Aorta (tissue), 5 donors: ENCODE results near the gene MBD1. TPM values are rescaled to one million over a fixed set of nuclear protein-coding genes. Genes with fewer than 3 reads are reported as not detected.

Experiments used
- ATAC-seq: fragments of 200-7000 bp; cut with Tn5 transposase; one replicate; pipeline ENCODE4 v1.9.1; 2022; ENCODE audit warnings: moderate library complexity; ENCODE audit not compliant: low FRiP score
- DNase-seq, 2 donors: peaks; one replicate each; pipeline ENCODE4 v3.0.0-alpha.2; 2020
- H3K27ac ChIP-seq, 2 donors: one replicate each; pipeline ENCODE4 v1.5.1; 2013; ENCODE audit warnings: low read length in 2 of 2, mild to moderate bottlenecking in 2 of 2, moderate library complexity in 2 of 2, control low read depth in 1 of 2, inconsistent platforms in 1 of 2, low read depth in 1 of 2
- H3K27me3 ChIP-seq, 2 donors: one replicate each; pipeline ENCODE4 v1.6.1; 2013; ENCODE audit warnings: control low read depth in 1 of 2, low read length in 1 of 2, mild to moderate bottlenecking in 1 of 2, moderate library complexity in 1 of 2; ENCODE audit not compliant: insufficient read depth in 2 of 2, control insufficient read depth in 1 of 2
- H3K36me3 ChIP-seq, 2 donors: one replicate each; pipeline ENCODE4 v1.6.1; 2013; ENCODE audit warnings: control low read depth in 1 of 2, low read length in 1 of 2, mild to moderate bottlenecking in 1 of 2; ENCODE audit not compliant: insufficient read depth in 2 of 2, control insufficient read depth in 1 of 2
- H3K4me1 ChIP-seq, 2 donors: one replicate each; pipeline ENCODE4 v1.6.1; 2013; ENCODE audit warnings: low read length in 2 of 2, control low read depth in 1 of 2, mild to moderate bottlenecking in 1 of 2, moderate library complexity in 1 of 2; ENCODE audit not compliant: insufficient read depth in 2 of 2, control insufficient read depth in 1 of 2
- H3K4me3 ChIP-seq, 2 donors: one replicate each; pipeline ENCODE4 v1.5.1; 2013; ENCODE audit warnings: low read length in 2 of 2, control low read depth in 1 of 2, mild to moderate bottlenecking in 1 of 2
- H3K9me3 ChIP-seq: one replicate; pipeline ENCODE4 v1.6.1; 2013; ENCODE audit warnings: mild to moderate bottlenecking, low read length; ENCODE audit not compliant: control insufficient read depth
- WGBS, 2 donors: extraction: QIAGEN DNeasy Blood & Tissue Kit; methylation state at CpG; one replicate each; pipeline ENCODE4 v1.1.7; 2013; 5-methylcytosine and 5-hydroxymethylcytosine counted together
- intact Hi-C, 2 donors: fragments of 100-400 bp; cut with DNase I; formaldehyde crosslinking; loops; one replicate each; pipeline versions ENCODE4 v1.14.2 to v1.15.0; 2022
- polyA plus RNA-seq, 2 donors: library from polyadenylated mRNA; stranded (reverse); fragments of 200-250 nt; gene quantifications; one replicate each; pipeline ENCODE4 v1.2.3, GENCODE V29; 2013
- total RNA-seq, 2 donors: library from RNA; stranded (reverse); fragmentation: NEBNext Ultra II Directional; extraction: Animal tissue kit (Norgen Biotek cat#: 25700); gene quantifications; one replicate each; pipeline ENCODE4 v1.2.1, GENCODE V29; 2021
- donor health status: healthy with polysubstance abuse.
- donor health status: Bipolar disorder and iron deficiency.
- donor health status: DM: no; HTN: no; CAD: no.
- donor health status: DM: no; HTN: no; CAD: no.
- donor health status: DM: yes; HTN: yes; CAD: no.

MBD1 gene
- total and polyA plus RNA-seq, 4 donors: 24.4 to 76.6 (median 60.2) TPM

- Histone ChIP-seq H3K36me3 (peaks cover 0 to 4% of the 10 kb centered on the region in 2 donors), H3K27ac (peak overlapping the region in 1 of 2 donors; percentile 77), H3K9me3 (no peaks in the 10 kb centered on the region), H3K4me3 (peak overlapping the region; percentile 57 to 78), H3K4me1 (no peaks in the 10 kb centered on the region), H3K27me3 (no peaks in the 10 kb centered on the region)
- intact Hi-C loops: loop anchor here (10.0 kb wide), 4 partner anchors 88 to 908 kb away; partner anchors contain the start of genes SKA1 (in 2 of the 2), ACAA2 (in 1 of the 2), MEX3C (in 1 of the 2) and RPL17 (in 1 of the 2)
- peak; percentile 5 for ATAC-seq
- DNase-seq: peak in 1 of 2 donors; percentile 66
- 0 to 1% methylated on average over 27 of the region's 27 CpGs for WGBS, 2 donors
Observed at GRCh38 chr18:50287028-50287440, 5.7 kb upstream of the MBD1 start.

- intact Hi-C loops: loop anchor here (10.0 kb wide), 4 partner anchors 88 to 908 kb away; partner anchors contain the start of genes SKA1 (in 2 of the 2), ACAA2 (in 1 of the 2), MEX3C (in 1 of the 2) and RPL17 (in 1 of the 2)
Observed at GRCh38 chr18:50286391-50287027, 5.2 kb upstream of the MBD1 start.

DNA sequence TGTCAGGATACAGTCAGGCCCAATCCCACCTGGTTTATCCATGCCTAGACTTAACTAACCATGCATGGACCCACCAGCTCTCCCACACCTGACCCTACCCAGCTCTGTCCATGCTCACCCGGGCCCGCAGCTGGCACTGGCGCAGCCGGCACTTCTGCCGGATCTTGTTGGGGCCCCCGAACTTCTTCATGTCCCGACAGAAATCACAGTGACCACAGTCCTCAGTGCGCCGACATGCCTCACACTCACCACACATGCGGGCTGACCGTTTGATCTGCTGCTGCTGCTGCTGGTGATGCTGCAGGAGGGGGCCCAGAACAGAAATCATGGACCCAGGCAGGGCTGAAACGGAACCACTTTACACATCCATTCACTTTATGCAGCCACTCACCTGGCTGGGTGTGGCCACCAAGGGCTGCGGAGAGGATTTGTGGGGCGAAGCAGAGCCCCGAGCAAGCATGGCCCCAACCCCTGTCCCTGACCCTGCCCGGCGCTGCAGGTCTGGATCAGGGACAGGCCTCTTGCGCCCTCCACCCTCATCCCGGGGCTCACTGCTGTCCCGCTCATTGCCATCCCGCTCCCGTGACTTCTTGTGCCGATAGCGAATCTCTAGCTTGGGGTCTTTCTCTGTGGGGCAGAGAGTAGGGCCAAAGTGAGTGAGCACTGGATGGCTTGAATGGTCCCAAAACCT lies 4.5 kb upstream of the MBD1 start:
- Histone ChIP-seq H3K36me3 (peaks cover 0 to 4% of the 10 kb centered on the region in 2 donors), H3K27me3 (no peaks in the 10 kb centered on the region), H3K4me3 (no peak overlapping the region), H3K9me3 (no peaks in the 10 kb centered on the region), H3K27ac (no peak overlapping the region), H3K4me1 (no peaks in the 10 kb centered on the region)
- intact Hi-C loops: loop anchor here (10.0 kb wide), 4 partner anchors 89 to 909 kb away; partner anchors contain the start of genes SKA1 (in 2 of the 2), ACAA2 (in 1 of the 2), MEX3C (in 1 of the 2) and RPL17 (in 1 of the 2)
- no peak for DNase-seq
- ATAC-seq: no peak
- WGBS, 2 donors: 93 to 96% methylated on average over 24 of the region's 24 CpGs

More at GRCh38 chr18:50286391-50287027, 5.2 kb upstream of the MBD1 start:
- Histone ChIP-seq H3K36me3 (peaks cover 0 to 4% of the 10 kb centered on the region in 2 donors), H3K27me3 (no peaks in the 10 kb centered on the region), H3K4me1 (no peaks in the 10 kb centered on the region), H3K9me3 (no peaks in the 10 kb centered on the region), H3K4me3 (peak overlapping the region in 1 of 2 donors; percentile 78), H3K27ac (no peak overlapping the region)
- DNase-seq (peak in 1 of 2 donors; percentile 56), ATAC-seq (no peak)
- 13 to 20% methylated on average over 23 of the region's 23 CpGs for WGBS, 2 donors

DNA sequence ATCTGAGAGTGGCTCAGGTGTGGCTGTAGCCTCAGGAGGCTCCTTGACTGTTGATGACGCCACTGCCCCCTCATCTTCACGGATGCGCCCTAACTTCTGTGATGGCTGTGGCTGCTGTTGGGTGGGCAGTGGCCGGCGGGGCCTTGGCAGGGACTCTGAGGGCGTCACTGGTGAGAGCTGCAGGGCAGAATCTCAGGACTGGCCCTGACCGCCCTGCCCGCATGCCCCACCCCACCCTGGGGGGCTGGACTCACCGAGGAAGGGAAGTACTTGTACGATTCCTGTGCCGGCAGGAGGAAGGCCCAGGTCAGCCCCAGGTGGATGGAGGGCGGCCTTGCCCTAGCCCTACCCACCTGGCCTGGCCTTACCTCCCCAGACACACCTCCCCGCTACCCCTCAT lies 3.7 kb upstream of the MBD1 start:
- no peak overlapping the region for H3K4me3 ChIP-seq
- DNase-seq (no peak), ATAC-seq (no peak)
- peaks cover 0 to 3% of the 10 kb centered on the region in 2 donors for H3K4me1 ChIP-seq
- H3K27me3 ChIP-seq: no peaks in the 10 kb centered on the region
- H3K36me3 ChIP-seq: peaks cover 0 to 4% of the 10 kb centered on the region in 2 donors
- H3K27ac ChIP-seq: no peak overlapping the region
- 93 to 94% methylated on average over 8 to 13 of the region's 13 CpGs for WGBS, 2 donors
- intact Hi-C loops: loop anchor here (10.0 kb wide), 4 partner anchors 90 to 910 kb away; partner anchors contain the start of genes SKA1 (in 2 of the 2), ACAA2 (in 1 of the 2), MEX3C (in 1 of the 2) and RPL17 (in 1 of the 2)
- no peaks in the 10 kb centered on the region for H3K9me3 ChIP-seq

- 92 to 93% methylated on average over 15 of the region's 15 CpGs for WGBS, 2 donors
Observed at GRCh38 chr18:50284255-50284885, 3.0 kb upstream of the MBD1 start.

GRCh38 chr18:50283469-50284209 lies 2.3 kb upstream of the MBD1 start:
- no peak for DNase-seq
- H3K27ac ChIP-seq: no peak overlapping the region
- peaks cover 0 to 3% of the 10 kb centered on the region in 2 donors for H3K4me1 ChIP-seq
- H3K27me3 ChIP-seq: no peaks in the 10 kb centered on the region
- intact Hi-C loops: loop anchor here (10.0 kb wide), 4 partner anchors 91 to 911 kb away; partner anchors contain the start of genes SKA1 (in 2 of the 2), ACAA2 (in 1 of the 2), MEX3C (in 1 of the 2) and RPL17 (in 1 of the 2)
- H3K9me3 ChIP-seq: no peaks in the 10 kb centered on the region
- no peak for ATAC-seq
- no peak overlapping the region for H3K4me3 ChIP-seq
- WGBS, 2 donors: 92 to 94% methylated on average over 29 of the region's 29 CpGs
- peaks cover 0 to 4% of the 10 kb centered on the region in 2 donors for H3K36me3 ChIP-seq

More at GRCh38 chr18:50284255-50284885, 3.0 kb upstream of the MBD1 start:
- DNase-seq: no peak
- H3K4me3 ChIP-seq: no peak overlapping the region
- ATAC-seq: no peak
- no peaks in the 10 kb centered on the region for H3K27me3 ChIP-seq
- H3K9me3 ChIP-seq: no peaks in the 10 kb centered on the region
- H3K4me1 ChIP-seq: peaks cover 0 to 3% of the 10 kb centered on the region in 2 donors
- peaks cover 0 to 4% of the 10 kb centered on the region in 2 donors for H3K36me3 ChIP-seq
- H3K27ac ChIP-seq: no peak overlapping the region
- intact Hi-C loops: loop anchor here (10.0 kb wide), 4 partner anchors 90 to 910 kb away; partner anchors contain the start of genes SKA1 (in 2 of the 2), ACAA2 (in 1 of the 2), MEX3C (in 1 of the 2) and RPL17 (in 1 of the 2)

GRCh38 chr18:50282521-50283335 lies 1.4 kb upstream of the MBD1 start:
- Histone ChIP-seq H3K4me3 (no peak overlapping the region), H3K4me1 (peaks cover 0 to 3% of the 10 kb centered on the region in 2 donors), H3K36me3 (peaks cover 0 to 4% of the 10 kb centered on the region in 2 donors), H3K27ac (no peak overlapping the region), H3K27me3 (no peaks in the 10 kb centered on the region), H3K9me3 (no peaks in the 10 kb centered on the region)
- DNase-seq (peak in 1 of 2 donors; percentile 56), ATAC-seq (no peak)
- intact Hi-C loops: loop anchor here (10.0 kb wide), 4 partner anchors 92 to 912 kb away; partner anchors contain the start of genes SKA1 (in 2 of the 2), ACAA2 (in 1 of the 2), MEX3C (in 1 of the 2) and RPL17 (in 1 of the 2)
- WGBS, 2 donors: 92 to 94% methylated on average over 41 to 42 of the region's 42 CpGs
